ENCODE results near the gene FRY.
"Not testable (repeated sequence)": the region's sequence is repeated elsewhere in the genome, so short reads cannot be mapped to it uniquely, and the experiment has no call there.

DNA sequence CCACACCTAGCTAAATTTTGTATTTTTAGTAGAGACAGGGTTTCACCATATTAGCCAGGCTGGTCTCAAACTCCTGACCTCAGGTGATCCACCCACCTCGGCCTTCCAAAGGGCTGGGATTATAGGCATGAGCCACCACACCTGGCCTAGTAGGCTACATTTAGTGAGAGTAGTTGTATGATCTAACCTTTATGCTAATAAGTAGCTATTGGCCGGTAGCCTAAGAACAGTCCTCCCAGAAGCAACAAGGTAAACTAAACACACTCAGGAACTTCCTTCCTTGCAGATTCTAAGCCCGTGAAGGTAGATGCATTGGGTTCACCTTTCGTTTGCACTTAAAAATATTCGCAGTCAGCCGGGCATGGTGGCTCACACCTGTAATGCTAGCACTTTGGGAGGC lies 25.8 kb downstream of the FRY start:
- TF ChIP-seq, protein P1, sequence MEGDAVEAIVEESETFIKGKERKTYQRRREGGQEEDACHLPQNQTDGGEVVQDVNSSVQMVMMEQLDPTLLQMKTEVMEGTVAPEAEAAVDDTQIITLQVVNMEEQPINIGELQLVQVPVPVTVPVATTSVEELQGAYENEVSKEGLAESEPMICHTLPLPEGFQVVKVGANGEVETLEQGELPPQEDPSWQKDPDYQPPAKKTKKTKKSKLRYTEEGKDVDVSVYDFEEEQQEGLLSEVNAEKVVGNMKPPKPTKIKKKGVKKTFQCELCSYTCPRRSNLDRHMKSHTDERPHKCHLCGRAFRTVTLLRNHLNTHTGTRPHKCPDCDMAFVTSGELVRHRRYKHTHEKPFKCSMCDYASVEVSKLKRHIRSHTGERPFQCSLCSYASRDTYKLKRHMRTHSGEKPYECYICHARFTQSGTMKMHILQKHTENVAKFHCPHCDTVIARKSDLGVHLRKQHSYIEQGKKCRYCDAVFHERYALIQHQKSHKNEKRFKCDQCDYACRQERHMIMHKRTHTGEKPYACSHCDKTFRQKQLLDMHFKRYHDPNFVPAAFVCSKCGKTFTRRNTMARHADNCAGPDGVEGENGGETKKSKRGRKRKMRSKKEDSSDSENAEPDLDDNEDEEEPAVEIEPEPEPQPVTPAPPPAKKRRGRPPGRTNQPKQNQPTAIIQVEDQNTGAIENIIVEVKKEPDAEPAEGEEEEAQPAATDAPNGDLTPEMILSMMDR (IDR thresholded peaks at IDR 0.05): not testable (repeated sequence)
- TF ChIP-seq POLR2A (IDR thresholded peaks at IDR 0.05): not testable (repeated sequence)
